Thyroid gland (tissue), 4 donors: ENCODE measurements around the gene RBM19.

ENCODE experiments used
- CTCF ChIP-seq, 6 experiments: fragments of 200-600 bp in 3 of 6; fragments of 450-650 bp in 3 of 6; sonication (generic) in 3 of 6; IDR thresholded peaks; one replicate each; pipeline ENCODE4 v1.5.1; 2016 to 2019; ENCODE audit warnings: antibody characterized with exemption in 6 of 6, mild to moderate bottlenecking in 2 of 6, inconsistent platforms in 1 of 6, moderate library complexity in 1 of 6
- POLR2A ChIP-seq, 2 donors: fragments of 450-650 bp; IDR thresholded peaks; one replicate each; pipeline ENCODE4 v1.6.1; 2017; ENCODE audit warnings: antibody characterized with exemption in 2 of 2, mild to moderate bottlenecking in 2 of 2, moderate library complexity in 1 of 2

GRCh38 chr12:113783811-113784210, 182.3 kb downstream of the RBM19 start:
- no peak for TF ChIP-seq CTCF (IDR thresholded peaks at IDR 0.05)
- TF ChIP-seq POLR2A (IDR thresholded peaks at IDR 0.05) = no peak
